Activated T-cell treated with anti-CD3 and anti-CD28 coated beads, Interleukin-2, amount 50 U/mL, for 72 hours (primary cell): Measurements from ENCODE around the gene ALDH8A1. TPM values are rescaled to one million over a fixed set of nuclear protein-coding genes. Genes with fewer than 3 reads are reported as not detected.

ENCODE experiments used
- ATAC-seq, 2 donors: fragments of 150-1000 bp; cut with Tn5 transposase; replicated peaks in 1 of 2; 2 replicates each; pipeline ENCODE4 v1.10.0; 2021; ENCODE audit warnings: moderate library complexity in 2 of 2, mild to moderate bottlenecking in 1 of 2
- DNase-seq, 2 donors: peaks; one replicate each; pipeline ENCODE4 v3.0.0; 2021 to 2022; ENCODE audit warnings: mixed read lengths in 1 of 2
- H3K27ac Mint-ChIP-seq: one replicate; pipeline ENCODE4 v1.8.0; 2022; ENCODE audit warnings: mild to moderate bottlenecking, moderate library complexity, mixed read lengths
- H3K27me3 Mint-ChIP-seq: one replicate; pipeline ENCODE4 v1.8.0; 2022; ENCODE audit warnings: low read depth, mixed read lengths
- H3K36me3 Mint-ChIP-seq, 2 donors: one replicate each; pipeline ENCODE4 v1.8.0; 2022; ENCODE audit warnings: mixed read lengths in 2 of 2, mild to moderate bottlenecking in 1 of 2; ENCODE audit not compliant: insufficient read depth in 2 of 2
- H3K4me1 Mint-ChIP-seq: one replicate; pipeline ENCODE4 v1.8.0; 2022; ENCODE audit warnings: low read depth, mixed read lengths
- H3K4me3 Mint-ChIP-seq, 2 donors: one replicate each; pipeline ENCODE4 v1.8.0; 2022; ENCODE audit warnings: mild to moderate bottlenecking in 2 of 2, mixed read lengths in 2 of 2, moderate library complexity in 2 of 2
- H3K9me3 Mint-ChIP-seq, 2 donors: one replicate each; pipeline ENCODE4 v1.8.0; 2022; ENCODE audit warnings: mixed read lengths in 2 of 2
- total RNA-seq, 2 donors: library from RNA; stranded (reverse); gene quantifications; one replicate each; pipeline ENCODE4 v1.2.3, GENCODE V29; 2022

Gene ALDH8A1
- total RNA-seq, 2 donors from 2014 or later: 1.8 to 5.6 TPM

- peaks cover 2 to 6% of the 10 kb centered on the region in 2 donors for H3K9me3 Mint-ChIP-seq
- H3K27ac Mint-ChIP-seq: no peak overlapping the region
- H3K36me3 Mint-ChIP-seq: no peaks in the 10 kb centered on the region
- H3K27me3 Mint-ChIP-seq: no peaks in the 10 kb centered on the region
- ATAC-seq: no peak
- DNase-seq: no peak
- H3K4me1 Mint-ChIP-seq: peaks cover 8% of the 10 kb centered on the region
- no peak overlapping the region for H3K4me3 Mint-ChIP-seq
Observed at GRCh38 chr6:134870677-134871498, 79.0 kb downstream of the ALDH8A1 start.

- peaks cover 8% of the 10 kb centered on the region for H3K4me1 Mint-ChIP-seq
- H3K4me3 Mint-ChIP-seq: no peak overlapping the region
- no peak overlapping the region for H3K27ac Mint-ChIP-seq
- H3K27me3 Mint-ChIP-seq: no peaks in the 10 kb centered on the region
- ATAC-seq (no peak), DNase-seq (no peak)
- H3K9me3 Mint-ChIP-seq: no peaks in the 10 kb centered on the region
- H3K36me3 Mint-ChIP-seq: no peaks in the 10 kb centered on the region
Observed at GRCh38 chr6:134868812-134869211, 81.1 kb downstream of the ALDH8A1 start.

Other genes starting within 250 kb of the ALDH8A1 start
- gene HBS1L, start 104.7 kb upstream of the ALDH8A1 start, total RNA-seq: 100 to 1,000 TPM; 175 to 193 TPM
- 10 to 100 TPM; 89.6 to 91.4 TPM for gene MYB, start 231.2 kb upstream of the ALDH8A1 start, total RNA-seq